ENCODE measurements around the gene NOS3.

NOS3 gene

DNA sequence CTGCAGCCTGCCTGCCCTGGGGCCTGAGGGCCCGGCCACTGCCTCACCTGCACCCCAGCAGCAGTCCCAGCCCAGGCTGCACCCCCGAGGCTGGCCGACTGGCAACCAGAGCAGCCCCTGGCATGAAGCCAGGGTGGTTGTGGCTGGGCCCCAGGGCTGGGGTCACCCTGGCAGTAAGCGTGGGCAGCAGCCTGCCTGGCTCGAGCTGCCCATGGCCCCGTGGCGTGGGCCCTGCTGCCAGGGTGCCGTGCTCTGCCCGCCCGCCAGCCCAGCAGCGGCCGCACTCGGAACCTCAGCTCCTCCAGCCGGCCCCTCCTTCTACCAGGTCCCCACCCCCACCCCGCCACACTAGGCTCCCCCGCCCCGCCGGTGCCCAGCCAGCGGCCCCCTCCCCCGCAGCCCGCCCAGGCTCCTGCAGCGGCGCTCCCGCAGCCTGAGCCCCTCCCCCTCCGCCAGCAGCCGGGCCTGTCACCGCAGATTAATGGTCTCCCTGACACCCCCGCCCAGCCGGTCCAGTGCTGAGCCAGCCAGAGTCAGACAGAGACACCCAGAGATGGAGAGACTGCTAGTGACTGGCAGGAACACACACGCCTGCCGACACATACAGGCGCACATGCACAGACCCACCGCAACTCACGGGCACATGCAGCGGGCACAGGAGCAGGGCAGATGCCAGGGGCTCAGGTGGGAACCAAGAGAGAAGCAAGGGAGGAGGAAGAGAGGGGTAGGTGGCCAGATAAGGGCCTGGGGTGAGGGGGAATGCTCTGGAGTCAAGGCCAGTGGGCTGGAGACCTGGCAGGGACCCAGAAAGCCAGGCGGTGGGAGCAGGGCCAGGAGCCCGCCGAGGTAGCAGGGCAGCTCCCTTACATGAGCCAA, 35.1 kb upstream of the NOS3 start:
- Mint-ChIP-seq H3K27ac (ENCODE audit: low read depth) (no peak overlapping the region), H3K36me3 (ENCODE audit: insufficient read depth) (no peaks in the 10 kb centered on the region), H3K9me3 (no peaks in the 10 kb centered on the region), H3K4me1 (peaks cover 11% of the 10 kb centered on the region), H3K4me3 (no peak overlapping the region), H3K27me3 (peaks cover 58% of the 10 kb centered on the region)
- DNase-seq (ENCODE audit: low spot score in 2 of 2) = no peak
- ATAC-seq (replicated peaks; ENCODE audit: extremely low read depth, poor library complexity, severe bottlenecking) = no peak

DNA sequence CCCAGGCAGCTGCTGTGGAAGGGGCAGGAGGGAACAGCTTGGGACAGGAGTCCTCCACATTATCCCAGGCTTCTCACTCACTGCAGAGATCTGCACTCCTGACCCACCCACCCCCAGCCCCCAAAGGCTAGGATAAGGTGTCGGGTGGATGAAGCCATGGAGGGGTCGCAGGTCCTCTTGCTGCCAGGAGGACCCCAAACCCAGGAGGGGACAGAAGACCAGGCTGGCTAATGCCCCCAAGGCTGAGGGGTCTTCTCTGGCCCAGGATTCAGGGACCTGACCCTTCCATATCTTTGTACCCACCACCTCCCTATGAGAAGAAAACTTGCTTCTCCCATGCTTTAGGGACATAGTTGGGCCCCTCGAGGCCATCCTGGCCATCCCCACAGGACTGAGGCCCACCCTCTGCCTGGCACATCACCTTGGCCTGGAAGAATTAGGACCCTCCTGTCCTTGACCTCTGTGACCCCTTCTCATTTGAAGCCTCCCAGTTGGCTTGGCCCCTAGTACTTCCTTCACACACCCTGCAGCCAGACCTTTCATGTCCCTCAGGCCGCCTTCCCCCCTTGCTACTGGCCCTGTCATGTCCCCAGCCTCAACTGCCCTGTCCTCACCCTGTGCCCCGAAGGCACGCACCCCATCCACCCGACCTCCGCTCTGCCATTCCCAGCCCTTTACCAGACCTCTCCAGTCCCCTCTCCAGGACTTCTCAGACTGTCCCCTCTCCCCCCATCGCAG, 34.3 kb upstream of the NOS3 start:
- no peak for DNase-seq (ENCODE audit: low spot score in 2 of 2)
- Mint-ChIP-seq H3K27me3 (peaks cover 66% of the 10 kb centered on the region), H3K9me3 (no peaks in the 10 kb centered on the region), H3K27ac (ENCODE audit: low read depth) (no peak overlapping the region), H3K4me3 (no peak overlapping the region), H3K36me3 (ENCODE audit: insufficient read depth) (no peaks in the 10 kb centered on the region), H3K4me1 (peaks cover 11% of the 10 kb centered on the region)
- no peak for ATAC-seq (replicated peaks; ENCODE audit: extremely low read depth, poor library complexity, severe bottlenecking)

DNA sequence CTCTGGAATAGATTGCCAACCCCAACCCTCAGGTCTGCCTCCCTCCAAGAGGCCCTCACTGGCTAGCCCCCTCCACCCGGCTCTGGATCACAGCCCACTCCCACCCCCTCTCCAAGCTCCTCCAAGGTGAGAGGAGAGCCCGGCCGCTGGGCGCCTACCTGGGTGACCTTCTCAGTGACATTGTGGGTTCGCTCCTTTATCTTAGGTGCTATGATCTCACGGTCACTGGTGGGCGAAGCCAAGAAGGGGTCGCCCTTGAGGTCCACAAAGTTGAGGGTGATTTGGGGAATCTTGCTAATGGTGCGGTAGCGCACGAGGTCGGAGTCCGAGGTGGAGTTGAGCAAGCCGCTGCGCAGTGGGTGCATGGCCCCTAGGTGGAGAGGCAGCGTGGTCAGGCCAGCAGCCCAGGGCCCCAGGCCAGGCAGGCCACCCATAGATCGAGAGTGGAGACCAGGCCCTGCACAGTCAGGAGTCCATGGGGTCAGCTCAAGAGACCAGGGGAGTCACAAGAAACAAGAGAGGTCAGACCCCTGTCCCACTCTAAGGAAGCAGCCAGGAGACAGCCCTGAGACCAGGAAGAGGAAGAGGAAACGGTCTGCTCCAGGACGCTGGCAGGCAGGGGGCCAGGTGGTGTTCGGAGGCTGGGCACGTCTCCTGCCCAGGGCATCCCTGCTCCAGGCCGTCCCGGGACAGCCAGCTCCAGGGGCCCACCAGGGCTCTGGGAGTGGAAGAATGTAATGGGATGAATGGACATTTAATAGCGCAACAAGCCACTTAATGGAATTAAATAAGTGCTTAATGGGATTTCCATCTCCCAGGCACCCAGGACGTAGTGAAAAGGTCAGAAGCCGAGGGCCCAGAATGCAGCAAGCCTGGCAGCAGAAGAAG, 33.4 kb upstream of the NOS3 start:
- no peak overlapping the region for H3K4me3 Mint-ChIP-seq
- ATAC-seq (replicated peaks; ENCODE audit: extremely low read depth, poor library complexity, severe bottlenecking) = no peak
- no peak overlapping the region for H3K27ac Mint-ChIP-seq (ENCODE audit: low read depth)
- no peaks in the 10 kb centered on the region for H3K9me3 Mint-ChIP-seq
- peaks cover 11% of the 10 kb centered on the region for H3K4me1 Mint-ChIP-seq
- DNase-seq (ENCODE audit: low spot score in 2 of 2) = no peak
- H3K36me3 Mint-ChIP-seq (ENCODE audit: insufficient read depth) = no peaks in the 10 kb centered on the region
- peaks cover 74% of the 10 kb centered on the region for H3K27me3 Mint-ChIP-seq

DNA sequence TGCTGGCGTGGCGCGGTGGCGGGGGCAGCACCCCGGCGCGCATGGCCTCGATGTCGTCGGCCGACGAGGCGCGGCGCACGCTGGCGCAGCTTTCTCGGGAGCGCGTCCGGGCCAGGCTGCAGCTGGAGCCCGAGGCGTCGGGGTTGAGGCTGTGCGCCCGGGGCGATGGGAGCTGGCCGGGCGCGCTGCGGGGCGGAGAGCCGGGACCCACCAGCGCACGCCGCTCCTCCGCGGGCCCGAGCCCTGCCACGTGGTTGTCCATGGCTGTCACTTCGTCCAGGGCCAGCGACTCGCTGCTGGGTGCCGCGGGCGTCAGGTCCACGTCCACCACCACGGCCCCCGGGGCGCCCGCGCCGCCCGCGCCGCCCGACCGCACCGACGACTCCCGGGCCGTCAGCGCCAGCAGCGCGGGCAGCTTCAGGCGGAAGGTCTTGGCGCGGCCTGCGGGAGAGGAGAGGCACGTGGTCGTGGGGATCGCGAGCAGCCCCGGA, 32.7 kb upstream of the NOS3 start:
- Mint-ChIP-seq H3K27me3 (peaks cover 81% of the 10 kb centered on the region), H3K4me1 (peaks cover 11% of the 10 kb centered on the region)
- DNase-seq (ENCODE audit: low spot score in 2 of 2) = no peak

DNA sequence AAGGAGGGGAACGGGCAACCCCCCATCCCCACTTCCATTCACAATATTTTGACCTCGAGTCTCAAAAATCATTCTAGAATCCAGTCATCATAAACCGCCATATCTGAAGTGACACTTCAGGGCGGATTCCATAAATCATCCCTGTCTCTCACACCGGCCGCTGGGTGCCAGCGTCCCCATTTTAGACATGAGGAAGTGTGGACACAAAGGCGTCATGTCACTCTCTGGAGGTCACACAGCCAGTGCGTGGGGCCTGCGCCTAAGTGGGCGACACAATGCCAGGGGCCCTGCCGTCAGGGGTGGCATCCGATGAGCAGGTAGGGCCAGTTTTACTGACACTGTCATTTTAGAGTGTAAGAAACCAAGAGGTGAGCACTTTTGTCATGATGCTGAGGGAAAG, 32.2 kb upstream of the NOS3 start:
- peaks cover 80% of the 10 kb centered on the region for H3K27me3 Mint-ChIP-seq
- no peak for ATAC-seq (replicated peaks; ENCODE audit: extremely low read depth, poor library complexity, severe bottlenecking)
- no peak for DNase-seq (ENCODE audit: low spot score in 2 of 2)
- no peak overlapping the region for H3K4me3 Mint-ChIP-seq
- no peak overlapping the region for H3K27ac Mint-ChIP-seq (ENCODE audit: low read depth)
- no peaks in the 10 kb centered on the region for H3K9me3 Mint-ChIP-seq
- H3K36me3 Mint-ChIP-seq (ENCODE audit: insufficient read depth) = no peaks in the 10 kb centered on the region
- peaks cover 11% of the 10 kb centered on the region for H3K4me1 Mint-ChIP-seq

More for the DNA sequence above, 32.7 kb upstream of the NOS3 start:
- Mint-ChIP-seq H3K9me3 (no peaks in the 10 kb centered on the region), H3K4me3 (no peak overlapping the region), H3K36me3 (ENCODE audit: insufficient read depth) (no peaks in the 10 kb centered on the region), H3K27ac (ENCODE audit: low read depth) (no peak overlapping the region)
- no peak for ATAC-seq (replicated peaks; ENCODE audit: extremely low read depth, poor library complexity, severe bottlenecking)

DNA sequence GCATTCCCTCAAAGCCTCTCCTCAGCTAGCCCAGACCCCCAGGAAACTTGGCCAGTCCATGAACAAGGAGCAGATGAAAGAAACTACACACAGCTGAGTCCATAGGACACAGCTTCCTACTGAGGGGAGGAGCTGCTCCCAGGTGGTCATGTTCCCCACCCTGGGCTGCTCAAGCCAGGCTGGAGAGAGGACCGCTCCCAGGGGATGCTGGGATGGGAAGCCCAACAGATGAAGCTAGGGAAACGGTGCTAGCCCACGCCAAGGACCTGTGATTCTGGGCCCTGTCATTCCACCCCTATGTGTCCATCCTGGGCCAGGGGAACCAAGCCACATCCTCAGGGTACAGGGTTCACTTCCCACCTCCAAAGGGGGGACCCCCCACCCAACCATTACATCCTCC, 31.7 kb upstream of the NOS3 start:
- H3K9me3 Mint-ChIP-seq = no peaks in the 10 kb centered on the region
- H3K27me3 Mint-ChIP-seq = peaks cover 75% of the 10 kb centered on the region
- DNase-seq (ENCODE audit: low spot score in 2 of 2) (no peak), ATAC-seq (replicated peaks; ENCODE audit: extremely low read depth, poor library complexity, severe bottlenecking) (no peak)
- H3K4me3 Mint-ChIP-seq = no peak overlapping the region
- H3K36me3 Mint-ChIP-seq (ENCODE audit: insufficient read depth) = no peaks in the 10 kb centered on the region
- H3K4me1 Mint-ChIP-seq = peaks cover 11% of the 10 kb centered on the region
- H3K27ac Mint-ChIP-seq (ENCODE audit: low read depth) = no peak overlapping the region

DNA sequence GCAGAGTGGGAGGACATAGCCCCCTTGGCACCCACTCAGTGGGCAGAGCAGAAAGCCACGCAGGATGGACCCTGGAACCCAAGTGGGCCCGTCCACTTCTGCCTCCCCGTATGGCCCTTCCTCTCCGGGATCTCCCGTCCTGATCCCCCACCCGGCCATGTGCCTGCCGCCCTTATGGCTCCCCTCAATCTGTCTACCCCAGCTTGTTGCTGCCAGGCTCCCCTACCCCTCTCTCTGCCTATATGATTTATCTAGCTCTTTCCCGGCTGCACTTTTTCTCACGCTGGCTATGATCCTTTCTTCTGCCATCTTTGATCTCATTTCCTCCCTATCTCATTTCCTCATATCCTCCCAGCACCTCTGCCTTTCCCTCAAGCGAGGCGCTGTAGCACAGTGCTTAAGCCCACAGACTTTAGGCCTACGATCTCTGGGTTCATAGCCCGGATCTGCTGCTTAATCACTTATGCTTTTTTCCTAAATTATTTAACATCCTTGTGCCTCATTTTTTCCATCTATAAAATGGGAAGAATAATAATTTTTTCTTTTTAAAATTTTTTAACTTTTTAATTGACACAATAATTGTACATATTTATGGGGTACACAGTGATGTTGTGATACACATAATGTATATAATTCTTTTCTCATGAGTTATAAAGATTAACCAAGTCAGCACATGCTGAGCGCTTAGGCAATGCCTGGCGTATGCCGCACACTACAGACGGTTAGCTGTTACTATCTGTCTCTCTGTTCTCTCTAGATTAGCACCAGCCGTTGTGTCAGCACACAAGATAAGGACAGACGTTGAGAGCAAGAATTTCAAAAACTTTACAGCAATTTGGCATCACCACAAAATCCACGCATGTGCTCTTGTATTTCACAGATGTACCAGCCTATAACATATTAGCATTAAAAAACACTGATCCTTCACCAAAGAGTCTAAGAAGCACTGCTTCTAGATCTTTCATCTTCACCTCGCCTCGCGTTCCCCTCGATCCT, 30.8 kb upstream of the NOS3 start:
- Mint-ChIP-seq H3K4me1 (peaks cover 11% of the 10 kb centered on the region), H3K4me3 (no peak overlapping the region), H3K36me3 (ENCODE audit: insufficient read depth) (no peaks in the 10 kb centered on the region), H3K27ac (ENCODE audit: low read depth) (no peak overlapping the region), H3K27me3 (peaks cover 74% of the 10 kb centered on the region), H3K9me3 (no peaks in the 10 kb centered on the region)
- ATAC-seq (replicated peaks; ENCODE audit: extremely low read depth, poor library complexity, severe bottlenecking) (no peak), DNase-seq (ENCODE audit: low spot score in 2 of 2) (no peak)

DNA sequence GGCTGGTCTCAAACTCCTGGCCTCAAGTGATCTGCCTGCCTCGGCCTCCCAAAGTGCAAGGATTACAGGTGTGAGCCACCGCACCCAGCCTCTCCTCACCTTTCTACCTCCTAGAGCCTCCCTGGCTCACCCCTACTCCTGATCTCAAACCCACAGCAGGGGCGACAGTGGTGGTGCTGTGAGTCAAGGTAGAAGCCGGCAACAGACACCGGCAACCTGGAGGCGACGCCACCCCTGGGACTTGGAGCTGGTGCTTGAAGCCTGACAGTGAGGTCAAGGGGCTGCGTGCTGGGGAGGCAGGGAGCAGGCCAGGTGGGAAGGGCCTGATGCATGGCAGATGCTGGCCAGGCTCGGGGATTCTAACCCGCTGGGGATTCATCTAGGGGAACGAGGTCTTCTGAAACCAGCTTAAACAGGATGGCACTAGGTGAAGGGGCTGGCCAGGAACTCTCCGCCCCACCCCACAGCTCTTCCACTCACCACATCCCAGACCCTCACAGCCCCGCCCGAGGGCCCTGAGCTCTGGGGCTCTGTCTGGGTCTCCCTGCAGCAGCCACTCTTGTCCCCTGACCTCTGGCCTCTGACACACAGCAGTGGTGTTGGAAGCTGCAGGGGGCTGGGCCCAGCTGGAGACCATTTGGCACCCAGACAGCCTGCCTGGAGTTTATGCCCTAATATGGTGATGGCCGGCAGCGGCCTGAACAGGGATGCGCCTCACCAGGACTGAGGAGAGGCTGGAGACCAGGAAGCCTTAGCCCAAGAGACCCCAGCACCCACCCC, 29.1 kb upstream of the NOS3 start:
- DNase-seq (ENCODE audit: low spot score in 2 of 2) (no peak), ATAC-seq (replicated peaks; ENCODE audit: extremely low read depth, poor library complexity, severe bottlenecking) (no peak)
- Mint-ChIP-seq H3K36me3 (ENCODE audit: insufficient read depth) (no peaks in the 10 kb centered on the region), H3K27me3 (peaks cover 62% of the 10 kb centered on the region), H3K9me3 (no peaks in the 10 kb centered on the region), H3K4me1 (peaks cover 10% of the 10 kb centered on the region), H3K4me3 (no peak overlapping the region), H3K27ac (ENCODE audit: low read depth) (no peak overlapping the region)

DNA sequence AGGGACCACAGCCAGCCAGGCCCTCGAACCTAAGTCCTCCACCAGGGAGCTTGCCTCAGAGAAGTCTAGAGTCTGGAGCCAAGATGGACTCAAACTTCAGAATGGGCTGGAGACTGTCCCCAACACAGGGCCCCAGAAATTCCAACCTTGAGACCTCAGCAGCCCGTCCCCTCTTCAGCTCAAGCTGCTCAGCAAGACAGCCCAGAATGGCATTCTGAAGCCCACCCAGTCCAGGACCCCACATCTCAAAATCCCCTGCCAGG, 28.6 kb upstream of the NOS3 start:
- no peaks in the 10 kb centered on the region for H3K36me3 Mint-ChIP-seq (ENCODE audit: insufficient read depth)
- H3K4me1 Mint-ChIP-seq = peaks cover 4% of the 10 kb centered on the region
- no peak overlapping the region for H3K27ac Mint-ChIP-seq (ENCODE audit: low read depth)
- peaks cover 56% of the 10 kb centered on the region for H3K27me3 Mint-ChIP-seq
- no peaks in the 10 kb centered on the region for H3K9me3 Mint-ChIP-seq
- no peak overlapping the region for H3K4me3 Mint-ChIP-seq
- DNase-seq (ENCODE audit: low spot score in 2 of 2) (no peak), ATAC-seq (replicated peaks; ENCODE audit: extremely low read depth, poor library complexity, severe bottlenecking) (no peak)

DNA sequence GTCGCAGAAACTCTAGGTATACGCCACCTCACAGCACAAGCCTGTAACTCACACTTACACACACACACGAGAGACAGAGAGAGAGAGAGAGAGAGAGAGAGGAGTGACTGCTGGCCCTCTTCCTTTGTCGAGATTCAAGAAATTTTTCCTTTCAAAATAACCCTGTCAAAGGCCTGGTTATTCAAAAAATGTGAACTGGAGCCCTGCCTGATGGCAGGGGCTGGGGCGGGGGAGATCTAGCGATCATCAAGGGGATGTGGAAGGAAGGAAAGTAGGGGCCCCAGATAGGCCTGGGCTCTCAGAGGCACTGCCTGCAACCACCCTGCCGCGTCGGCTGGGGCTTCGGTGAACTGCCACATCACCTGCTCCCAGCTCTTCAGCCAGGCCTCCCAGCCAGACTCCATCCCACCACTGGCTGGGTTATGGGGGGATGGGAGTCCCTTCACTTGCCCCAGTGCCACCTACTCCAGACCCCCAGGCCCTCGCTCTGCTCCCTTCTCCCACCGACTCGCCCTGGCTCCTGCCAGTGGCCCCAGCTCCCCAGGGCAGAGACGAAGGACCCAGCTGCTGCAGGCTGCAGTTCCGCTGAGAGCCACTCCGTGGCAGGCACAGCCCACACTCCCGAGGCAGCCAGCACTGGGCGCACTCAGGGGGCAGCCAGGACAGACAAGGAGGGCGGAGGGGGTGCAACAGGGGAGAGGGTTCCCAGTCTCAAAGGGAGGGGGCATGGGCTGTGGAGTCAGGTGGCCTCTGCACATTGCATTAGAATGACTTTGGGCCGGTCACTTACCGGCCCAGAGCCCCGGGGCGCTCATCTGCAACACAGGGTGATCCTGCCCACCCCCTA, 28.0 kb upstream of the NOS3 start:
- Mint-ChIP-seq H3K27me3 (peaks cover 53% of the 10 kb centered on the region), H3K27ac (ENCODE audit: low read depth) (no peak overlapping the region), H3K9me3 (no peaks in the 10 kb centered on the region), H3K36me3 (ENCODE audit: insufficient read depth) (no peaks in the 10 kb centered on the region), H3K4me1 (no peaks in the 10 kb centered on the region), H3K4me3 (no peak overlapping the region)
- DNase-seq (ENCODE audit: low spot score in 2 of 2) (peak in 1 of 2 donors; percentile 43), ATAC-seq (replicated peaks; ENCODE audit: extremely low read depth, poor library complexity, severe bottlenecking) (peak; percentile 65)

Measured in central memory CD8-positive, alpha-beta T cell (primary cell).